Measurements from ENCODE around the gene MARVELD2. TPM values are rescaled to one million over a fixed set of nuclear protein-coding genes. Genes with fewer than 3 reads are reported as not detected.
"Not testable (repeated sequence)": the region's sequence is repeated elsewhere in the genome, so short reads cannot be mapped to it uniquely, and the experiment has no call there.

Gene MARVELD2
- polyA plus RNA-seq, 4 donors, result 24.4 to 31.4 (median 28.4) TPM

DNA sequence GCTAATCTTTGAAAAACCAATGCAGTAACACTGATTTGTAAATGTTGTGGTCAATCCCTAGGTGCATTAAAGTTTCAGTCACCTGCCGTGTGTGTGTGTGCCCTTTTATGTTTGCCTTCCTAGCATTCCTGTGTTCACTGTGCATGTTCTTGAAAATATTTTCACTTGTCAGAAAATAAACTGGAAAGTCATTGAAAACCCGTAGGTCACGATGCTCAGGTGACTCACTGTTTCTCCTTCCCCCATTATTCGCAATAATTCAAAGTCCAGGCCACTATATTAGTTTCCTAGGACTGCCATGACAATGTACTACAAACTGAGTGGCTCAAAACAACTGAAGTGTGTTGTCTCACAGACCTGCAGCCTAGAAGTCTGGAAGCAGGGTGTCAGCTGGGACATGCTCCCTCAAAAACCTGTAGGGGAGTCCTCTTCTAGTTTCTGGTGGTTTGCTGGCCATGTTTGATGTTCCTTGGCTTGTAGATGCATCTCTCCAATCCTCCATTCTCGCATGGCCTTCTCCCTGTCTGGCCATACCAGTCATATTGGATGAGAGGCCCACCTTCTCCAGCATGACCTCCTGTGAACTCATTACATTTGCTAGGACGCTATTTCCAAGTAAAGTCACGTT, 29.3 kb downstream of the MARVELD2 start:
- no peak for DNase-seq (ENCODE audit: low read depth in 4 of 4, low spot score in 3 of 4)

GRCh38 chr5:69449511-69449910, 34.6 kb downstream of the MARVELD2 start:
- DNase-seq (ENCODE audit: low read depth in 4 of 4, low spot score in 3 of 4), result no peak

GRCh38 chr5:69450116-69450515, 35.2 kb downstream of the MARVELD2 start:
- no peak for DNase-seq (ENCODE audit: low read depth in 4 of 4, low spot score in 3 of 4)

DNA sequence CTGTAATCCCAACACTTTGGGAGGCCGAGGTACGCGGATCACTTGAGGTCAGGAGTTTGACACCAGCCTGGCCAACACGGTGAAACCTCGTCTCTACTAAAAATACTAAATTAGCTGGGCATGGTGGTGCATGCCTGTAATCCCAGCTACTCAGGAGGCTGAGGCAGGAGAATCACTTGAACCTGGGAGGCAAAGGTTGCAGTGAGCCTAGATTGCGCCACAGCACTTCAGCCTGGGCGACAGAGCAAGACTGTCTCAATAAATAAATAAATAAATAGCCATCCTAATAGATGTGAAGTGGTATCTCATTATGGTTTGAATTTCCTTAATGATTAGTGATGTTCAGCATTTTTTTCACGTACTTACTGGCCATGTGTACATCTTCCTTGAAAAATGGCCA, 35.6 kb downstream of the MARVELD2 start:
- DNase-seq (ENCODE audit: low read depth in 4 of 4, low spot score in 3 of 4), result not testable (repeated sequence)

- DNase-seq (ENCODE audit: low read depth in 4 of 4, low spot score in 3 of 4), result no peak
Observed at GRCh38 chr5:69451941-69452647, 37.2 kb downstream of the MARVELD2 start.

- not testable (repeated sequence) for DNase-seq (ENCODE audit: low read depth in 4 of 4, low spot score in 3 of 4)
Observed at GRCh38 chr5:69453487-69453886, 38.6 kb downstream of the MARVELD2 start.

- DNase-seq (ENCODE audit: low read depth in 4 of 4, low spot score in 3 of 4), result no peak
Observed at GRCh38 chr5:69454460-69455249, 39.7 kb downstream of the MARVELD2 start.

- DNase-seq (ENCODE audit: low read depth in 4 of 4, low spot score in 3 of 4), result not testable (repeated sequence)
Observed at GRCh38 chr5:69455428-69455988, 40.6 kb downstream of the MARVELD2 start.

DNA sequence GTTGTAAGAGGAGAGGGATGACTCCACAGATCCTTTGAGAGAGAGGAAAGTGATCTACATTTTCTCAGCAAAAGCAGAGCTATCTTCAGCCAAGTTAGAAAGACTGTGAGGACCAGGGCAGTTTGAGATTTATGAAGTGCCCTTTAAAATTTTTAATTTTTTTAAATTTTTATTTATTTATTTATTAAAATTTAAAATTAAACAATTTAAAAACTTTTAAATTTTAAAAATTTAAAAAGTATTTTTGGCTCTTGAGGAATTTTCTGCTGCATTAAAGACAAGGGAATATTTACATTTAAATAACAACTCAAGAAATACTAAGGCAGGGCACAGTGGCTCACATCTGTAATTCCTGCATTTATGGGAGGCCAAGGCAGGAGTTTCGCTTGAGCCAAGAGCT, 47.3 kb downstream of the MARVELD2 start:
- no peak for DNase-seq (ENCODE audit: low read depth in 4 of 4, low spot score in 3 of 4)

DNA sequence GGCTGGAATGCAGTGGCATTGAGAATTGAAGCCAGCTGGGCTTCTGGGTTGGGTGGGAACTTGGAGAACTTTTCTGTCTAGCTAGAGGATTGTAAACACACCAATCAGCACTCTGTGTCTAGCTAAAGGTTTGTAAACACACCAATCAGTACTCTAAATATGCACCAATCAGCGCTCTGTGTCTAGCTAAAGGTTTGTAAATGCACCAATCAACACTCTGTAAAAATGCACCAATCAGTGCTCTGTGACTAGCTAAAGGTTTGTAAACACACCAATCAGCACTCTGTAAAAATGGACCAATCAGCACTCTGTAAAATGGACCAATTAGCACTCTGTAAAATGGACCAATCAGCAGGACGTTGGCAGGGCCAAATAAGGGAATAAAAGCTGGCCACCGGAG, 51.5 kb downstream of the MARVELD2 start:
- not testable (repeated sequence) for DNase-seq (ENCODE audit: low read depth in 4 of 4, low spot score in 3 of 4)

DNA sequence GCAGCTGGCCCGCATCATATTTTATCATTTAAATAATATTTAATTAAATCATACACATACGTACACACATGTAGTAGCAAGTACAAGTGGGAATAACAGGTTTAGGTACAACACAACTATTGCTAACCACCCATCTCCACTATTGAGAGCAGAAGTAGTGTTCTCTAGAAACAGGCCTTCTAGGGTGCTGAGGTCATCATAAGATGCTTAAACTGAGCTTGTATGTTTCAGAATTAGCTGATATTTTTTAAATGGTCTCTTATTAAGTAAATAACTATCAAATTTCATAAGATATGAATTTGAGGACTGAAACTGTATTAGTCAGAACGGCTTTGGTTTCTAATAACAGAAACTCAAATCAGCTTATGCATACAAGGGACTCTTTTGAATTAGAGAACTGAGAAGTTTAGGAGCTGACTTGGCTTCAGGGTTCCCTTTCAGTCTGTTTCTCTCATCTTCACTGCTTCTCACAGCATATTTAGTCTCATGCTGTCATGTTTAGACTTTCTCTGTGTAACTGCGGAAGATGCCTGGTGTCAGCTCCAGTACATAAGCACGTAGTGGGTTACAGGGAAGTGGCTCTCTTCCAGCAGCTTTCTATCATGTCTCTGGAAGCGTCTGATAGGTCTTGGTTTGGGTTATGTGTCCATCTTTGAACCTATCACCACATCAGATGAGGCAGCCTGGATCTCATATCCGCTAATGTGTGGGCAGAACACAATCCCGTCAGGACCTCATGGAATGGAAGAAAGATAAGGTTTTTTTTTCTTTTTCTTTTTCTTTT, 52.7 kb downstream of the MARVELD2 start:
- no peak for DNase-seq (ENCODE audit: low read depth in 4 of 4, low spot score in 3 of 4)

DNA sequence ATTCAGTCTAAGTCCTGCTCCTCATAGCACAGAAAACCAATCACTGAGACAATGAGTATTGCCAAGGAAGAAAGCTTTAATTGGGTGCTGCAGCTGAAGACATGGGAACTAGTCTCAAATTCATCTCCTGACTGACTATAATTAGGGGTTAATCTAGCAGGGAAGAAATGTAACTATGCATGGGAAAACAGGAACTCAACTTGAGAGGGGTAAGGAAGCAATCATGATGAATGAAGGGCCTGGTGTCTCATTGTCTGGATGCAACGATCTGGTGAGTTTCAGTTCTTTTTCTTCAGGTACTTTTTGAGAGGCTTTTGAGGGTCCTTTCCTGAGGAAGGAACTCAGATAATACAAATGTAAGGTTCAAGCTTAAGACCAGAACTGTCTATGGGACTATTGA, 53.7 kb downstream of the MARVELD2 start:
- DNase-seq (ENCODE audit: low read depth in 4 of 4, low spot score in 3 of 4), result no peak

GRCh38 chr5:69471516-69471915, 56.6 kb downstream of the MARVELD2 start:
- DNase-seq (ENCODE audit: low read depth in 4 of 4, low spot score in 3 of 4), result not testable (repeated sequence)

DNA sequence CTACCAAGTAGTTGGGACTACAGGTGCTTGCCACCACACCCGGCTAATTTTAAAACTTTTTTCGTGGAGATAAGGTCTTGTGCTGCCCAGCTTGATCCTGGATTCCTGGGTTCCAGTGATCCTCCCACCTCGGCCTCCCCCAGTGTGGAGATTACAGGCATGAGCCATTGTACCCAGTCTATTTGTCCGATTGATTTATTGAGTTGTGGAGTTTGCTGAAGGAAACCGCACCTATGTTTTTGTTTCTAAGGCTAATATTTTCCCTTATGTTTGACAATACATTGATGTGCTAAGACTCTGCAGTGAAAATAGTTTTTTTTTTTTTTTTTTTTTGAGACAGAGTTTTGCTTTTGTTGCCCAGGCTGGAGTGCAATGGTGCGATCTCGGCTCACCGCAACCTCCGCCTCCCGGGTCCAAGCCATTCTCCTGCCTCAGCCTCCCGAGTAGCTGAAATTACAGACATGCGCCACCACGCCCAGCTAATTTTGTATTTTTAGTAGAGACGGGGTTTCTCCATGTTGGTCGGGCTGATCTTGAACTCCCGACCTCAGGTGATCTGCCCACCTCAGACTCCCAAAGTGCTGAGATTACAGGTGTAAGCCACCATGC, 57.7 kb downstream of the MARVELD2 start:
- DNase-seq (ENCODE audit: low read depth in 4 of 4, low spot score in 3 of 4), result not testable (repeated sequence)

- no peak for DNase-seq (ENCODE audit: low read depth in 4 of 4, low spot score in 3 of 4)
Observed at GRCh38 chr5:69477170-69477569, 62.3 kb downstream of the MARVELD2 start.

- not testable (repeated sequence) for DNase-seq (ENCODE audit: low read depth in 4 of 4, low spot score in 3 of 4)
Observed at GRCh38 chr5:69478296-69478695, 63.4 kb downstream of the MARVELD2 start.

DNA sequence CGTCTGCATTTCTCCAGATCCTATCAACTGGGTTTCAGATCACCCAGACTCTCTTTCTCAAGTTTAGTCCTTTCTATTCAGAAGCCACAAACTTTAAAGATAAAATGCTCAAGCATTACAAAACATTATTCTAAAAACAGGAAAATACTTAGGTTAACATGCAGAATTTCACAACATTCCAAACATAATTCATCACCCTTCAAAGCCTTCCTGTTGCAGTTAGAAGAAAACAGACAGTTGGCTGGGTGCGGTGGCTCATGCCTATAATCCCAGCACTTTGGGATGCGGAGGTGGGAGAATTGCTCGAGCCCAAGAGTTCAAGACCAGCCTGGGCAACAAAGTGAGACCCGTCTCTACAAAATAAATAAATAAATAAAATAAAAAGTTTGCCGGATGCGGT, 70.0 kb downstream of the MARVELD2 start:
- DNase-seq (ENCODE audit: low read depth in 4 of 4, low spot score in 3 of 4), result no peak

DNA sequence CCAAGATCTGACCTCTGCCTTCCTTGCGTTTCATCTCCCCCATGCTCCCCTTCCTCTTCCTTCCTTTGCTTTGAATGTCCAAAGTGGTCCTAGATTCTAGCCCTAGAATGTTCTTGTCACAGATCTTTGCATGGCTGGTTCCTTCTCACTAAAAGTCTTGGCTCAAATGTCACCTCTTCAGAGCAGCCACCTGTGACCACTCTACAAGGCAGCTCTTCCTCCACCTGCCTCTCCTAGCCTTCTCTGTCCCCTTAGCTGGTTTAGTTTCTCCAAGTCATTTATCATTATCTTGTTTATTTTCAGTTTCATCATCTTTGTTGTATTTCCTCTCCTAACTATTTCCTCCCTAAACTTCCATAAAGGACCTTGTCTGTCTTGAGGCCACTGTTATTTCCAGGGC, 70.6 kb downstream of the MARVELD2 start:
- no peak for DNase-seq (ENCODE audit: low read depth in 4 of 4, low spot score in 3 of 4)

- DNase-seq (ENCODE audit: low read depth in 4 of 4, low spot score in 3 of 4), result no peak
Observed at GRCh38 chr5:69489246-69489645, 74.3 kb downstream of the MARVELD2 start.

GRCh38 chr5:69491027-69491426, 76.1 kb downstream of the MARVELD2 start:
- DNase-seq (ENCODE audit: low read depth in 4 of 4, low spot score in 3 of 4), result no peak
